GM18951 (cell line): ENCODE measurements around the gene RANBP3.

Experiments
- POLR2A ChIP-seq: IDR thresholded peaks from 4 replicates; pipeline ENCODE4 v1.6.1; 2011; ENCODE audit warnings: mild to moderate bottlenecking; ENCODE audit not compliant: insufficient read length, insufficient read depth; ENCODE audit errors: extremely low read depth
- in situ Hi-C: fragments of 300-500 bp; cut with MboI; formaldehyde crosslinking; loops from one replicate; pipeline ENCODE4 v1.12.0; 2022; ENCODE audit warnings: low sequenced_read_pairs, mixed read lengths, inconsistent platforms; ENCODE audit not compliant: unreplicated experiment

RANBP3 gene

GRCh38 chr19:5935473-5936291, 42.3 kb downstream of the RANBP3 start:
- peak; percentile 17 for TF ChIP-seq POLR2A
- in situ Hi-C loops = no loop called here

- no peak for TF ChIP-seq POLR2A
- in situ Hi-C loops = no loop called here
Observed at GRCh38 chr19:5934774-5935472, 43.0 kb downstream of the RANBP3 start.

GRCh38 chr19:5934069-5934401, 43.9 kb downstream of the RANBP3 start:
- TF ChIP-seq POLR2A = no peak
- in situ Hi-C loops = no loop called here

GRCh38 chr19:5933391-5934068, 44.4 kb downstream of the RANBP3 start:
- in situ Hi-C loops = no loop called here
- no peak for TF ChIP-seq POLR2A

GRCh38 chr19:5932609-5933262, 45.2 kb downstream of the RANBP3 start:
- no peak for TF ChIP-seq POLR2A
- in situ Hi-C loops = no loop called here

- no peak for TF ChIP-seq POLR2A
- in situ Hi-C loops = no loop called here
Observed at GRCh38 chr19:5932146-5932545, 45.8 kb downstream of the RANBP3 start.

GRCh38 chr19:5931251-5931650, 46.7 kb downstream of the RANBP3 start:
- no peak for TF ChIP-seq POLR2A
- in situ Hi-C loops = no loop called here

- no peak for TF ChIP-seq POLR2A
- in situ Hi-C loops = no loop called here
Observed at GRCh38 chr19:5929625-5930024, 48.3 kb downstream of the RANBP3 start.

GRCh38 chr19:5929179-5929578, 48.8 kb downstream of the RANBP3 start:
- in situ Hi-C loops = no loop called here
- no peak for TF ChIP-seq POLR2A

- in situ Hi-C loops = no loop called here
Observed at GRCh38 chr19:5927441-5927821, 50.5 kb downstream of the RANBP3 start.

GRCh38 chr19:5926641-5927440, 51.1 kb downstream of the RANBP3 start:
- TF ChIP-seq POLR2A = no peak

More at GRCh38 chr19:5927441-5927821, 50.5 kb downstream of the RANBP3 start:
- TF ChIP-seq POLR2A = no peak

GRCh38 chr19:5925830-5926427, 52.0 kb downstream of the RANBP3 start:
- in situ Hi-C loops = no loop called here
- TF ChIP-seq POLR2A = no peak

More at GRCh38 chr19:5926641-5927440, 51.1 kb downstream of the RANBP3 start:
- in situ Hi-C loops = no loop called here
